K562 (cell line): ENCODE data around the gene NACAD. TPM values are rescaled to one million over a fixed set of nuclear protein-coding genes. Genes with fewer than 3 reads are reported as not detected.
A peak's percentile ranks its signal among the peaks of the same experiment; 100 is the strongest.

Experiments used
- ARHGAP35 ChIP-seq: fragments of 450-650 bp; IDR thresholded peaks from 2 replicates; pipeline ENCODE4 v1.6.1; 2018; ENCODE audit not compliant: partially characterized antibody
- CBFA2T3 ChIP-seq: fragments of 450-650 bp; IDR thresholded peaks from 2 replicates; pipeline ENCODE4 v1.6.1; 2017
- ETV1 ChIP-seq: fragments of 450-650 bp; conservative IDR thresholded peaks from 2 replicates; pipeline ENCODE4 v1.6.1; 2016; ENCODE audit warnings: missing genetic modification characterization, control low read depth, low read depth, missing compliant biosample characterization
- HCFC1 ChIP-seq: IDR thresholded peaks from 2 replicates; pipeline ENCODE4 v1.6.1; 2012; ENCODE audit warnings: low read depth, low read length, improper control_type of control experiment
- MTA2 ChIP-seq: fragments of 450-650 bp; IDR thresholded peaks from 2 replicates; pipeline ENCODE4 v1.6.1; 2016; ENCODE audit warnings: low read depth
- NONO ChIP-seq, 2 experiments: fragments of 200-400 bp in 1 of 2; fragments of 450-650 bp in 1 of 2; formaldehyde crosslinking in 1 of 2; IDR thresholded peaks; 2 replicates each; pipeline ENCODE4 v1.6.1; 2017; ENCODE audit warnings: low read depth in 2 of 2, mild to moderate bottlenecking in 2 of 2, moderate library complexity in 2 of 2, low read length in 1 of 2
- NUFIP1 ChIP-seq: fragments of 450-650 bp; IDR thresholded peaks from 2 replicates; pipeline ENCODE4 v1.6.1; 2018; ENCODE audit not compliant: partially characterized antibody
- PHB2 ChIP-seq: fragments of 450-650 bp; IDR thresholded peaks from 2 replicates; pipeline ENCODE4 v1.6.1; 2017; ENCODE audit warnings: low read depth
- SAP30 ChIP-seq: fragments of 200-600 bp; sonication (generic); IDR thresholded peaks from 2 replicates; pipeline ENCODE4 v1.6.1; 2012; ENCODE audit warnings: borderline replicate concordance, low read depth, mild to moderate bottlenecking, moderate library complexity, low read length, control low read depth, inconsistent platforms; ENCODE audit not compliant: insufficient read depth, poor library complexity, severe bottlenecking
- SMAD4 ChIP-seq: fragments of 250-450 bp; sonication (Bioruptor Pico); conservative IDR thresholded peaks from 2 replicates; pipeline ENCODE4 v1.8.0; 2021; ENCODE audit warnings: inconsistent platforms, mild to moderate bottlenecking, moderate library complexity
- SNRNP70 ChIP-seq: fragments of 200-400 bp; formaldehyde crosslinking; optimal IDR thresholded peaks from 2 replicates; pipeline ENCODE3; 2017; ENCODE audit warnings: low read depth, low read length
- ZNF134 ChIP-seq: fragments of 250-450 bp; sonication (Bioruptor Pico); conservative IDR thresholded peaks from 2 replicates; pipeline ENCODE4 v1.4.0; 2020
- ZNF212 ChIP-seq: fragments of 450-650 bp; formaldehyde crosslinking; IDR thresholded peaks from 2 replicates; pipeline ENCODE4 v1.4.0; 2020; ENCODE audit warnings: mild to moderate bottlenecking
- ZNF217 ChIP-seq: sonication (generic); formaldehyde crosslinking; IDR thresholded peaks from 2 replicates; pipeline ENCODE4 v1.8.0; 2022; ENCODE audit warnings: mild to moderate bottlenecking, missing genetic modification reagents
- ZNF780A ChIP-seq: fragments of 250-450 bp; sonication (Bioruptor Pico); IDR thresholded peaks from 2 replicates; pipeline ENCODE4 v1.5.0; 2021; ENCODE audit warnings: mild to moderate bottlenecking
- ZNF830 ChIP-seq: fragments of 250-450 bp; sonication (Bioruptor Pico); IDR thresholded peaks from 2 replicates; pipeline ENCODE4 v1.5.0; 2021; ENCODE audit warnings: mild to moderate bottlenecking
- polyA plus RNA-seq, 8 experiments: library from polyadenylated mRNA; depleted of rRNA in 4 of 8; stranded (reverse) in 5 of 8; unstranded in 3 of 8; fragments of >200 nt; fragmentation: Nextera tagmentation in 2 of 8; fragmentation: Illumina TruSeq in 1 of 8; extraction: Ambion mirVana in 2 of 8; extraction: Trizol in 1 of 8; gene quantifications; 2 replicates each; pipeline versions ENCODE4 v1.2.1 to v1.2.3, GENCODE V29; 2011 to 2014; ENCODE audit warnings: inconsistent platforms in 1 of 8, missing spikeins in 1 of 8
- total RNA-seq, 7 experiments: library from RNA; depleted of rRNA in 6 of 7; stranded (reverse); fragments of >200 nt in 6 of 7; fragmentation: Illumina TruSeq in 2 of 7; extraction: Trizol in 2 of 7; gene quantifications; 2 replicates each; pipeline versions ENCODE4 v1.2.1 to v1.2.3, GENCODE V29; 2011 to 2021; ENCODE audit warnings: low replicate concordance in 1 of 7
- TF ChIP-seq, protein P1 (sequence below): sonication (generic); formaldehyde crosslinking; IDR thresholded peaks from 2 replicates; pipeline ENCODE4 v1.8.0; 2022; ENCODE audit warnings: mild to moderate bottlenecking, missing genetic modification reagents
- TF ChIP-seq, protein P2 (sequence below): sonication (generic); formaldehyde crosslinking; IDR thresholded peaks from 2 replicates; pipeline ENCODE4 v1.8.0; 2022; ENCODE audit warnings: missing genetic modification reagents, mild to moderate bottlenecking, borderline replicate concordance
- TF ChIP-seq, protein P3 (sequence below): fragments of 250-450 bp; sonication (Bioruptor Pico); IDR thresholded peaks from 2 replicates; pipeline ENCODE4 v1.8.0; 2022; ENCODE audit warnings: inconsistent platforms, mild to moderate bottlenecking, moderate library complexity, borderline replicate concordance
- TF ChIP-seq, protein P4 (sequence below): IDR thresholded peaks from 2 replicates; pipeline ENCODE4 v1.6.1; 2012; ENCODE audit warnings: low read depth, low read length, improper control_type of control experiment, borderline replicate concordance

The NACAD gene
- total and polyA plus RNA-seq, 9 of the 15 experiments (the other 6 are each of a cell fraction or from before 2014, with no cell fraction given), result under 0.01 to 0.03 (median 0.02) TPM; not detected in 5

DNA sequence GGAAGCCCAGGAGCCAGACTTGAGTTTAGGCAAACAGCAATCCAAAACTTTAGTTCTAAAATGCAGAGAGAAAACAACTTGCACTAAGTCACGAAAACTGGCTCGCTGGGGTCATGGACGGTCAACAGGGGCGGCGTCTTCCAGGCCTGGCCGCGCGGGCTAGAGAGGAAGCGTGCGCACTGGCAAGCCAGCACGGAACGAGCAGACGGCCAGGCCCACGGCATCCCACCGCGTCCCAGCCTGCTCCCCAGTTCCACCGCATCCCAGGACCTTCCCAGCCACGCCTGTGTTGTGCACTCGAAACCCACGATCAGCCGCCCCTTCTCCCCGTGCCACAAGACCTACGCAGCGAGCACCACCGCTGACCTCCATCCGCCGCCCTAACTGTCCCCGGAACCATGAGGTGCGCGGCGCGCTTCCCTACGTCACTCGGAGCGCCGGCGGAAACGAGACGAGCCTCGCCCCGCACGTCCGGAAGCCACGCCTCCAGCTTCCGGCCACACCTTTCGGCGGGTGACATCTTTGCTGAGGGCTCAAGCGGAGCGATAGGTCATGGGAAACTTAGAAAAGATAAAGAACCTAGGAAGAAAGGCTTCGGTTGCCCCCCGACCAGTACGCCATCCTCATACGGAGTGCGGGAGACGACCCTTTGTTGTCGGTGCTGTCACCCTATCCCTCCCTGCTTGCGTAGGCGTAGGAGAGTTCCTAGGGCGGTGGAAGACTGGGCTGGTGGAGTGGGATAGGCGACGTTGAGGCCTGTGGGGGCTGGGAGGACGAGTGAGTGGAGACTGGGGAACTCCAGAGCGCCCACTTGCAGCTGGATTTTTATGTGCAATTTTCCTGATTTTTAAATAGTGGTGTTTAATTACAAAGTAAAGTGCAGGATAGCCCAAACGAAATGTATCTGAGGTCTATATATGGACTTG is 22.8 kb upstream of the NACAD start, which contains the start of gene TBRG4 (continued):
- TF ChIP-seq, protein P1, sequence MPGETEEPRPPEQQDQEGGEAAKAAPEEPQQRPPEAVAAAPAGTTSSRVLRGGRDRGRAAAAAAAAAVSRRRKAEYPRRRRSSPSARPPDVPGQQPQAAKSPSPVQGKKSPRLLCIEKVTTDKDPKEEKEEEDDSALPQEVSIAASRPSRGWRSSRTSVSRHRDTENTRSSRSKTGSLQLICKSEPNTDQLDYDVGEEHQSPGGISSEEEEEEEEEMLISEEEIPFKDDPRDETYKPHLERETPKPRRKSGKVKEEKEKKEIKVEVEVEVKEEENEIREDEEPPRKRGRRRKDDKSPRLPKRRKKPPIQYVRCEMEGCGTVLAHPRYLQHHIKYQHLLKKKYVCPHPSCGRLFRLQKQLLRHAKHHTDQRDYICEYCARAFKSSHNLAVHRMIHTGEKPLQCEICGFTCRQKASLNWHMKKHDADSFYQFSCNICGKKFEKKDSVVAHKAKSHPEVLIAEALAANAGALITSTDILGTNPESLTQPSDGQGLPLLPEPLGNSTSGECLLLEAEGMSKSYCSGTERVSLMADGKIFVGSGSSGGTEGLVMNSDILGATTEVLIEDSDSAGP, result no peak
- peak; percentile 28; the same call in 1 of the 2 replicates for TF ChIP-seq MTA2
- TF ChIP-seq ZNF830 (CRISPR knock-in tag), result no peak
- no peak for TF ChIP-seq ZNF212
- peak; percentile 99 for TF ChIP-seq ETV1 (tag)
- TF ChIP-seq ZNF780A, result no peak
- no peak for TF ChIP-seq ARHGAP35
- no peak for TF ChIP-seq PHB2
- peak; percentile 86 for TF ChIP-seq HCFC1
- TF ChIP-seq NONO (IDR thresholded peaks at IDR 0.05; ENCODE audit: low read depth in 2 of 2, low read length in 1 of 2), result peak in 1 of 2 experiments; percentile 62; a peak in 1 of 4 replicates
- TF ChIP-seq NUFIP1, result no peak
- peak; percentile 31 for TF ChIP-seq CBFA2T3
- TF ChIP-seq, protein P2, sequence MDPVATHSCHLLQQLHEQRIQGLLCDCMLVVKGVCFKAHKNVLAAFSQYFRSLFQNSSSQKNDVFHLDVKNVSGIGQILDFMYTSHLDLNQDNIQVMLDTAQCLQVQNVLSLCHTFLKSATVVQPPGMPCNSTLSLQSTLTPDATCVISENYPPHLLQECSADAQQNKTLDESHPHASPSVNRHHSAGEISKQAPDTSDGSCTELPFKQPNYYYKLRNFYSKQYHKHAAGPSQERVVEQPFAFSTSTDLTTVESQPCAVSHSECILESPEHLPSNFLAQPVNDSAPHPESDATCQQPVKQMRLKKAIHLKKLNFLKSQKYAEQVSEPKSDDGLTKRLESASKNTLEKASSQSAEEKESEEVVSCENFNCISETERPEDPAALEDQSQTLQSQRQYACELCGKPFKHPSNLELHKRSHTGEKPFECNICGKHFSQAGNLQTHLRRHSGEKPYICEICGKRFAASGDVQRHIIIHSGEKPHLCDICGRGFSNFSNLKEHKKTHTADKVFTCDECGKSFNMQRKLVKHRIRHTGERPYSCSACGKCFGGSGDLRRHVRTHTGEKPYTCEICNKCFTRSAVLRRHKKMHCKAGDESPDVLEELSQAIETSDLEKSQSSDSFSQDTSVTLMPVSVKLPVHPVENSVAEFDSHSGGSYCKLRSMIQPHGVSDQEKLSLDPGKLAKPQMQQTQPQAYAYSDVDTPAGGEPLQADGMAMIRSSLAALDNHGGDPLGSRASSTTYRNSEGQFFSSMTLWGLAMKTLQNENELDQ, result no peak
- no peak for TF ChIP-seq ZNF217 (CRISPR knock-in tag)
- no peak for TF ChIP-seq SNRNP70
- TF ChIP-seq, protein P3, sequence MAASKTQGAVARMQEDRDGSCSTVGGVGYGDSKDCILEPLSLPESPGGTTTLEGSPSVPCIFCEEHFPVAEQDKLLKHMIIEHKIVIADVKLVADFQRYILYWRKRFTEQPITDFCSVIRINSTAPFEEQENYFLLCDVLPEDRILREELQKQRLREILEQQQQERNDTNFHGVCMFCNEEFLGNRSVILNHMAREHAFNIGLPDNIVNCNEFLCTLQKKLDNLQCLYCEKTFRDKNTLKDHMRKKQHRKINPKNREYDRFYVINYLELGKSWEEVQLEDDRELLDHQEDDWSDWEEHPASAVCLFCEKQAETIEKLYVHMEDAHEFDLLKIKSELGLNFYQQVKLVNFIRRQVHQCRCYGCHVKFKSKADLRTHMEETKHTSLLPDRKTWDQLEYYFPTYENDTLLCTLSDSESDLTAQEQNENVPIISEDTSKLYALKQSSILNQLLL, result no peak
- TF ChIP-seq ZNF134 (CRISPR knock-in tag), result no peak
- TF ChIP-seq SAP30, result peak; percentile 97
- TF ChIP-seq, protein P4, sequence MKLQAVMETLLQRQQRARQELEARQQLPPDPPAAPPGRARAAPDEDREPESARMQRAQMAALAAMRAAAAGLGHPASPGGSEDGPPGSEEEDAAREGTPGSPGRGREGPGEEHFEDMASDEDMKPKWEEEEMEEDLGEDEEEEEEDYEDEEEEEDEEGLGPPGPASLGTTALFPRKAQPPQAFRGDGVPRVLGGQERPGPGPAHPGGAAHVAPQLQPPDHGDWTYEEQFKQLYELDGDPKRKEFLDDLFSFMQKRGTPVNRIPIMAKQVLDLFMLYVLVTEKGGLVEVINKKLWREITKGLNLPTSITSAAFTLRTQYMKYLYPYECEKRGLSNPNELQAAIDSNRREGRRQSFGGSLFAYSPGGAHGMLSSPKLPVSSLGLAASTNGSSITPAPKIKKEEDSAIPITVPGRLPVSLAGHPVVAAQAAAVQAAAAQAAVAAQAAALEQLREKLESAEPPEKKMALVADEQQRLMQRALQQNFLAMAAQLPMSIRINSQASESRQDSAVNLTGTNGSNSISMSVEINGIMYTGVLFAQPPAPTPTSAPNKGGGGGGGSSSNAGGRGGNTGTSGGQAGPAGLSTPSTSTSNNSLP, result no peak
- TF ChIP-seq SMAD4 (CRISPR knock-in tag), result 0 out of 2 replicates have a peak, but pooled peaks have one; percentile 39
